Stimulated activated CD8-positive, alpha-beta memory T cell treated with anti-CD3 and anti-CD28 coated beads, Interleukin-2, amount 100 ng/mL, for 48 hours (primary cell): ENCODE results near the gene PEPD.

Experiments used
- DNase-seq, 2 donors: peaks; one replicate each; pipeline ENCODE4 v3.0.0-alpha.2; 2020; ENCODE audit warnings: low read depth in 2 of 2

The PEPD gene

GRCh38 chr19:33546656-33547055, 25.1 kb upstream of the PEPD start:
- no peak for DNase-seq

DNA sequence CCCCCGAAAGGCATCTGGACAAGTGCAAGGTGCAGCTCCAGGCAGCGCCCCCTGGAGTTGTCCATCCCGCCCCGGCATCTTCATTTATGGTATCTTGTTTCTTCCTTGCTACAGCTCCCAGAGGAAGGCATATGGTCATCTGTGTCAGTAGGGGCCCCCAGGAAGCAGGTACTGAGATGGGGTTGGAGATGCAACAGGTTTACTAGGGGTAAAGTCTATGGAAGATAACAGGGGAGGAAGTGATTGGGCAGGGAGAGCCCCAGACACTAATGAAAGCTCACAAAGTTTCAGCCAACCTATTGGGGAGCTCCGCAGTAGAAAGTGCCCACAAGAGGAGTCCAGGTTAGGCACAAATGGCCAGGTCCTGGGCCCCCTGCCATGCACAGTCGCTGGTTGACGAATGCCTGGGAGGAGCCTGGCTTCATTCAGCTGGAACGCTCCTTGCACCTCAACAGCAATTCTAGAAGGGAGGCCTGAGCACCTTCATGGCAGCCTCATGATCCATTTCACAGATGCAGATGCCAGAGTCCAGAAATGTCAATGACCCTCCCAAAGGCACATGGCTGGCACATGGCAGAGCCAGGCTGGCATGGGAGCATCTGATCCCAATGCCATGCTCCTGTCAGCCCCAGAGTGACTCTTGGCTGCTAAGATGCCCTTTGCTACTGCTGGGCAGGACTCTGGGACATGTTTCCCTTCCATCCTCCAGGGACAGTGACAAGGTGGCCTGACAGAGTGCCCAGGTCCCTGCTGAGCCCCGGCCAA, 23.8 kb upstream of the PEPD start:
- no peak for DNase-seq

DNA sequence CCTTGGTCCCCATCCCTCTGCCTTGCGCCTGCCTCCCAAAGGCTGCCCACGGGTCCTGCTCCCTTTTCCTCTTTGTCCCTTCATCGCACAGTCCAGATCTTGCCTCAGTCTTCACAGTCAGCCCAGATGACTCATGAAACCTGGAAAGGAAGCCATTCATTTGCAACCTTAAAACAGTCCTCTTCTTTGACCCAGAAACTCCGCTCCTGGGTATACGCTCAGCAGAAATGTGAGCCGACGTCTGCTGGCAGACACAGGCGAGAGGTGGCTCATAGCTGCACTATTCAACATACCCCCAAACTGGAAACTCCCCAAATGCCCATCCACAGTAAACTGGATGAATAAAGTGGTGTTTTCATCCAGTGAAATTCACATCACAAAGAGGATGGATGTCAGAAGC, 13.6 kb upstream of the PEPD start:
- no peak for DNase-seq

DNA sequence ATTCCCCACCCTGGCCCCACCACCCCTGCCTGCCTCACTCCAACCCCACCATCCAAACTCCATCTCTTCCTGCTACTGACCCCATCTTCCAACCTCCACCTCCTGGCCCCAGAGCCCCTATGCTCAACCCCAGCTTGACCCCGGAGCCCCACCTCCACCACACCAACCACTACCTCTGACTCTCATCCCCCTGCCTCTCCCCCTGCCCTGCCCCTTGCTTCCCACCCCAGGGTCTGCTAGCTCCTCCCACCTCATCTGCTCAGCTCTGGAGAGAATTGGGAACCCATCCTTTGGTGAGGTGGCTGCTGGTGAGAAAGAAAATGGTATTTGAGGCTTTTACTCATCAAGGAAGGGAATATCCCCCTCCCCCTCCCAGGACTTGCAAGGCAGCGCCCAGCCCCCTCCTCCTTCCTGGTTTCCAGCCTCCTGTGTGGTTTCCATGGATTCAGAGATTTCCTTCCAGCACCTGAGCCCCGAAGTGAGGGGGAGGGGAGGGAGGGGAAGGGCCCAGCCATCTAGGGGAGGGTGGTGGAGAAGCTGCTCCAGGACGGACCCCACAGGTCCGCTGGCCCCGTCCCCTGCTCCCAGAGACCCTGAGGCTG, 11.4 kb upstream of the PEPD start:
- no peak for DNase-seq

DNA sequence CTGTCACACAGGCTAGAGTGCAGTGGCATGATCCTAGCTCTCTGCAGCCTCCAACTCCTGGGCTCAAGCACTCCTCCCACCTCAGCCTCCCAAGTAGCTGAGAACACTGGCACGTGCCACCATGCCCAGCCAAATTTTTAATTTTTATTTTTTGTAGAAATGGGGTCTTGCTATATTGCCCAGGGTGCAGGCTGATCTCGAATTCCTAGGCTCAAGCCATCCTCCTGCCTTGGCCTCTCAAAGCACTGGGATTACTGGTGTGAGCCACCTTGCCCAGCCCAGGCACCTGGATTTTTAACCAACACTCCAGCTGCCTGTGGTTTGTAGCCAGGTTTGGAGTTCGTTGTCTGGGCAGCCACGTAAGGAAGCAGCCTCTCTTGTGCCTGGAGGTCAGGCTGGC, 9.3 kb upstream of the PEPD start:
- no peak for DNase-seq

- no peak for DNase-seq
These were observed 8.7 kb upstream of the PEPD start for GRCh38 chr19:33530296-33530695.

DNA sequence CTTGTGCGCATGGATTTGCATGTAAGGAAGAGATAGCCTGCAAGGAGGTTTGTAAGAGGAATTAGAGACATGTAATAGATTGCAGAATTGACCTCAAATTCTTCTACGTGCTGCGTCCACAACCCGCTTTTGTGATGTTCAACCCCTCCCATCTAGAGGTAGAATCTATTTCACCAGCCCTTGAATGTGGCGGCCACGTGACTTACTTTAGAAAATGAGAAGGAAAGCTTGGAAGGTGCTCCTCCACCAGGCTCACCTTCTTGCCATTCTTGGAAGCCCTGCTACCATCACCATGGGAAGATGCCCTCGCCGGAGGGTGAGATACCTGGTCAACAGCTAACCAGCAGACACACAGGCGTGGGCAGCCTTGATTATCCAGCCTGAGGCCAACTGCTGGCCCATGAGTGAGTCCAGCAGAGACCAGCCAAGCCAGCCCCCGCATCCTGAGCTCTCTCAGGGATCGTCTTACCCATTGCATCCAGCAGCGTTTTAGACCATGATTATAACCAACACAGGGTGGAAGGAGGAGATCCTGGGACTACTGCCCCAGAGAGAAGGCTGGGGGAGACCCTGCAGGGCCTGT, 7.6 kb upstream of the PEPD start:
- DNase-seq, result no peak

DNA sequence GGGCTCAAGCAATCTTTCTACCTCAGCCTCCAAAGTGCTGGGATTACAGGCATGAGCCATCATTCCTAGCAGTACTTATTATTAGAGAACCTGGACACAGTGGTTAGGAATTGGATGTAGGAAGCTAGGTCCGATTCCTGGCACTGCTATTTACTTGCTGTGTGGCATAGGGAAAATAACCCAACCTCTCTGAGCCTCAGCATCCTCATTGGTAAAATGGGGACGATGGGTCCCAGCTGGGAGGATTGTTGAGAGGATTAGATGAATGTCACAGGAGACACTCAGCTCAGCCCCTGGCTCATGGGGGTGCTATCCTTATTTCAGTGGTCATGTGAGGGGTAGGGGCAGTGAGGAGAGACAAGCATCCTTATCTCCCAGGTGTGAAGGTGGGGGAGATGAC, 6.8 kb upstream of the PEPD start:
- DNase-seq, result no peak

DNA sequence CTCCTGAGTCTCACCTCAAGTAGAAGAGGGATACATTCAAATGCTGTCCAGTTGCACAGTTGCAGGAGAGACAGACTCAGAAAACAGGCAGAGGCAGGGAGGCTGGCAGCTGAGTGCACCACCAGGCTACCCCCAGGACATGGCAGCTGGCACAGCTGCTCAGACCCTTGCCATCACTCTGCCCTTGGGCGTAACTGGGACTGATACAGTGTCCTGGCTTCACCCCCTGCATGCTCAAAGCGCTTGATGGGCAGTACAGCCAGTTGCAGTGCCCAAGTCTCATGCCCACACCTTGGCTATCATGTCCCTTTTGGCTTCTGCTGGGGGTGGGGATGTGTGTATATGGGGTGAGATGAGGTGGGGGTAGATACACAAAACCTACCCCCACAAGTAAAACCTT, 5.5 kb upstream of the PEPD start:
- DNase-seq, result no peak

DNA sequence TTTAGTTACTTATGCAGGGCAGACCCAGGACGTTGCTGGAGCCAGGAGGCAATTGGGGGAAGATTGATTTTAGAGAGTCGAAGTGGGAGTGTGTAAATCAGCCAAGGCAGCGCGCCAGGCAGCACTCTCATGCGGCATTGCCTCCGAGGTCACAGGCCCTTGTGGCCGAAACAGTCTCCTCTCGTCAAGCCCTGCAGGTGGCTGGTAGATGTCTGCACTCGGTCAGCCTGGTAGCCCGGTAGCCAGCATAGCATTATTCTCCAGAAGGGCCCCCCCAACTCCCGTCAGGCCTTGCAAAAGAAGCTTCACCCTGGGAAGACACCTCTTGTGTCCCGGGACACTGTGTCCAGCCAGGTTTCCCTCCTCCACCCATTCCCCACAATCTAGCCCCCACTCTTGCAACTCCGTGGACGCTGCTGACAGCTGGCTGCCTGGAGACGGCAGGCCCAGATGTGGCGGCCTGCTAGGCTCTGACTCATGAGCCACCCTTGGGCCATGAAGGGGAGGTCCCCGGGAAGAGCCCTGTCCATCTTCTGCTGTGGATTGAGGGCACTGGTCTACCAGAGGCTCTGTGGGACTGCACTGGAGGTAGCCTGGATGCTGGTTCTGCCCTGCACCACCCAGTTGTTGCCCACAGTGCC, 2.6 kb upstream of the PEPD start:
- no peak for DNase-seq

GRCh38 chr19:33523167-33523566, 1.6 kb upstream of the PEPD start:
- no peak for DNase-seq

DNA sequence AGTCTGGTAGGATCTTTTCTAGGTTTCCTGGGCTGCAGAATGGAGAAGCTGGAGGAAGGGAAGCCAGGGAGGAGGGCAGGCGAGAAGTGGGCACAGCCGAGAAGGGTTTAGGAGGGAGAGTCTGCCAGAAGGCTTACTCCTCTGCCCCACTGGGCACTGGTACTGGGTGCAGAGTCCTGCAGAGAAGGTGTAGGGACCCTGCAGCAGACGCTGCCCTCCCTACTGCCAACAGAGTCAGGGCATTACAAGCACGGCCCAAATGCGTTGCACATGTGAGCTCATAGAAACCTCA, 726 bp upstream of the PEPD start:
- no peak for DNase-seq

GRCh38 chr19:33520844-33521479, 629 bp downstream of the PEPD start:
- DNase-seq, result no peak

GRCh38 chr19:33520048-33520643, 1.4 kb downstream of the PEPD start:
- no peak for DNase-seq

GRCh38 chr19:33519416-33519815, 2.2 kb downstream of the PEPD start:
- no peak for DNase-seq

GRCh38 chr19:33518541-33518940, 3.0 kb downstream of the PEPD start:
- DNase-seq, result no peak

DNA sequence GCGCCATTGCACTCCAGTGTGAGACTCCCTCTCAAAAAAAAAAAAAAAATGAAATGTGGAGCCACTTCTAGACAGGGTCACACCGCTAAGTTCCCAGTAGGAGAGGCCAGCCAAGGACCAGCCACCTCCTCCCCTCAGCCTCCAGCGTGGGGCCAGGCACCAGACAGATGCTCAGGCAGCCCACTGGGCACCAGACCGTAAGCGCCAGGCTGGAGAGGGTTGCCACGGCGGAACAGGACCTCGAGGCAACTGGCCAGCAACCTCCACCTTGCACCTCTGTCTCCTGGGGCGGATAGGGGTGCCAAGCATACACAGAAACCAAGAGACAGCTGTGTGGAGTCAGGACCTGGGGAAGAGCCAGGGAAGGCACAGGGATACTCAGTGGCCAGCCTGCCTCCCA, 3.7 kb downstream of the PEPD start:
- no peak for DNase-seq

DNA sequence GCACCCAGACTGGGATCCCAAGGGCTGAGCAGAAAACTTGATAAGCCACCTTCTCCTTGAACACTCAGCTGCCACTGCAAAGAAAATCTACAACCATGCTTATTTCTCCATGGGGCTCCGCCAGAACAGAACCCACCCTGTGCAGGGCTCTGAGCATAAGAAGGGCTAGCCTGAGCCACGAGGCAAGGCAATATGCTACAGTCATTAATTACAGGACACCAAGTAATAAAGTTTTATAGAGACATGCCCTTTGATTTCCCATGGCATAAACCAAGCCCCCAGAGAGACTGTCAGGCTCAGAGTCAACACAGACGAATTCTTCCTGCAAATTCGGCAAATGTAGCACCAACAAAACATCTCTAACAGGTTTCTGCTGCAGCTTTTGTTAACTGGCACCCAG, 5.7 kb downstream of the PEPD start:
- no peak for DNase-seq

- no peak for DNase-seq
These were observed 6.6 kb downstream of the PEPD start for GRCh38 chr19:33514885-33515551.

DNA sequence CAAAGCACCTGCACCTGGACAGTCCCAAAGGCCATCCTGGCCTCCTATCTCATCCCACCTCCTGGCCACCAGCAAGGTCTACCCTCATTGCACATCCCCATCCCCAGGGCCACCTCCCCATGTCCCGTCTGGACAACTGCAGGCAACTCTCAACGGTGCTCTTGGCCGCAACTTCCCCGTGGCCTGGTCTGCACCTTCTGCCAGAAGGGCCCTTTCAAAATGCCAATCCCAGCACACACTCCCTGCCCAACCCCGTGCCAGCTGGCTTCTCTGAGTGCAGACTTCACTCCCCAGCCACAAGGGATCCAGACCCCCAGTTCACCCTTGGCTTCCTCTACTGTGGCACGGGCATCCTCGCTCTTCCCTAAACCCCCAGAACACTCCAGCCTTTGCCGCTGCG, 8.2 kb downstream of the PEPD start:
- no peak for DNase-seq

DNA sequence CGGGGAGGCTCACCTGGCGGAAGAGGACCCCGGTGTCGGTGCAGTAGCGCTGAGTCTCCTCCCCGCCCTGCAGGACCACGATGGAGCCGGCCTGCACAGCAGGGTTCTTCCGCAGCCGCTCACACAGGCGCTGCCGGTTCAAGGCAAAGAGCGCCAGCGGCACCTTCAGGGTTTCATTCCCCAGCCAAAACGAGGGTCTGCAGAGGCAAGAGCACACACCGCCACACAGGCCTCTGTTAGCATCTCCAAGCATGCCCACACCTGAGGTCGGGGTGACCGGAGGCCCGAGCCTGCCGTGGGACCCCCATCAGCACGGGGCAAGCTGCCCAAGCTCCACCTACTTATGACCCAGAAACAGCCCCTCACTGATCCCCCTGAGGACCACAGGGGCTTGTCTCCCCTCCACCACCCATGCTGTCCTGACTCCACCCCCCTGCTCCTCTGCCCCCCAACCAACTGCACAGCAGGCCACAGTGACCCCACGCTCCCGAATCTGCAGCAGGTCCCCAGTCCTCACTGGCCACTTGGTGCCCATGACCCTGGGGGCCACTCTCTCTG, 8.9 kb downstream of the PEPD start:
- DNase-seq, result no peak
